T-cell (primary cell): ENCODE measurements around the gene EFHB. TPM values are rescaled to one million over a fixed set of nuclear protein-coding genes. Genes with fewer than 3 reads are reported as not detected.
"Not testable (repeated sequence)": the region's sequence is repeated elsewhere in the genome, so short reads cannot be mapped to it uniquely, and the experiment has no call there.

Experiments
- ATAC-seq, 4 experiments: fragments of 200-7000 bp in 3 of 4; fragments of 150-1000 bp in 1 of 4; cut with Tn5 transposase; replicated peaks in 1 of 4; 1 replicate in 3 of 4; 2 replicates in 1 of 4; pipeline ENCODE4 v1.10.0; 2021; ENCODE audit warnings: moderate library complexity in 3 of 4, mild to moderate bottlenecking in 2 of 4, moderate number of reproducible peaks in 1 of 4
- CTCF ChIA-PET, 2 donors: fragments of 300-600 bp; sonication (Branson Sonifier 250); formaldehyde crosslinking; loops; one replicate each; lab custom pipeline; 2022; ENCODE audit warnings: antibody characterized with exemption in 2 of 2; lab: Charles Lee
- POLR2A ChIA-PET, 2 donors: fragments of 300-600 bp; sonication (Branson Sonifier 250); formaldehyde crosslinking; loops; one replicate each; lab custom pipeline; 2022; ENCODE audit warnings: antibody characterized with exemption in 2 of 2; lab: Charles Lee
- DNase-seq, 35 experiments: peaks; one replicate each; pipeline versions ENCODE4 v3.0.0 to v3.0.0-alpha.2; 2013 to 2023
- H3K27ac ChIP-seq: one replicate; pipeline ENCODE4 v1.5.1; 2013; ENCODE audit warnings: low read length
- H3K27me3 ChIP-seq, 2 experiments: replicated peaks in 1 of 2; 1 replicate in 1 of 2; 2 replicates in 1 of 2; pipeline versions ENCODE4 v1.6.1 to v1.7.0; 2013; ENCODE audit warnings: low read length in 1 of 2, mixed read lengths in 1 of 2; ENCODE audit not compliant: control insufficient read depth in 2 of 2, insufficient read depth in 2 of 2; ENCODE audit errors: extremely low read depth in 1 of 2
- H3K36me3 ChIP-seq, 2 donors: 1 replicate in 1 of 2; 2 replicates in 1 of 2; pipeline versions ENCODE4 v1.6.1 to v1.7.0; 2013; ENCODE audit warnings: low read length in 1 of 2; ENCODE audit not compliant: control insufficient read depth in 2 of 2, insufficient read depth in 1 of 2; ENCODE audit errors: extremely low read depth in 1 of 2
- H3K4me1 ChIP-seq, 2 experiments: 1 replicate in 1 of 2; 2 replicates in 1 of 2; pipeline versions ENCODE4 v1.6.1 to v1.7.0; 2013; ENCODE audit warnings: low read length in 2 of 2, mixed read lengths in 1 of 2; ENCODE audit not compliant: insufficient read depth in 2 of 2, control insufficient read depth in 1 of 2; ENCODE audit errors: extremely low read depth in 1 of 2
- H3K4me3 ChIP-seq, 2 donors: 1 replicate in 1 of 2; 2 replicates in 1 of 2; pipeline versions ENCODE4 v1.5.1 to v1.7.0; 2013; ENCODE audit warnings: mild to moderate bottlenecking in 2 of 2, low read length in 1 of 2, moderate library complexity in 1 of 2; ENCODE audit not compliant: control insufficient read depth in 1 of 2; ENCODE audit errors: extremely low read depth in 1 of 2
- H3K9me3 ChIP-seq: 2 replicates; pipeline ENCODE4 v1.7.0; 2013
- H3K27ac Mint-ChIP-seq, 2 donors: one replicate each; pipeline ENCODE4 v1.8.0; 2020 to 2021; ENCODE audit warnings: mild to moderate bottlenecking in 2 of 2, mixed read lengths in 2 of 2
- H3K27me3 Mint-ChIP-seq, 2 donors: one replicate each; pipeline ENCODE4 v1.8.0; 2021 to 2022; ENCODE audit warnings: mixed read lengths in 2 of 2
- H3K36me3 Mint-ChIP-seq: one replicate; pipeline ENCODE4 v1.8.0; 2021; ENCODE audit warnings: mixed read lengths
- H3K4me1 Mint-ChIP-seq, 3 donors: one replicate each; pipeline ENCODE4 v1.8.0; 2020 to 2022; ENCODE audit warnings: mixed read lengths in 3 of 3, mild to moderate bottlenecking in 1 of 3
- H3K4me3 Mint-ChIP-seq, 3 donors: one replicate each; pipeline ENCODE4 v1.8.0; 2020 to 2022; ENCODE audit warnings: mild to moderate bottlenecking in 3 of 3, mixed read lengths in 3 of 3, moderate library complexity in 3 of 3
- H3K9me3 Mint-ChIP-seq, 3 donors: one replicate each; pipeline ENCODE4 v1.8.0; 2020 to 2022; ENCODE audit warnings: mixed read lengths in 3 of 3
- WGBS: methylation state at CpG from one replicate; pipeline ENCODE4 v1.1.5; 2013; ENCODE audit warnings: missing lambda C conversion rate; ENCODE audit not compliant: insufficient coverage; 5-methylcytosine and 5-hydroxymethylcytosine counted together
- total RNA-seq, 35 experiments: library from RNA in 6 of 35; stranded (reverse) in 6 of 35; fragments of 120-200 nt in 1 of 35; gene quantifications; one replicate each; pipeline versions ENCODE4 v1.2.1 to v1.2.4 and lab custom pipeline; 2013 to 2026

Gene EFHB
- total RNA-seq, 5 donors from 2014 or later (not counting 1 experiment from before 2014, with no cell fraction given): 0.95 to 1.8 (median 1.2) TPM; not detected in 1

DNA sequence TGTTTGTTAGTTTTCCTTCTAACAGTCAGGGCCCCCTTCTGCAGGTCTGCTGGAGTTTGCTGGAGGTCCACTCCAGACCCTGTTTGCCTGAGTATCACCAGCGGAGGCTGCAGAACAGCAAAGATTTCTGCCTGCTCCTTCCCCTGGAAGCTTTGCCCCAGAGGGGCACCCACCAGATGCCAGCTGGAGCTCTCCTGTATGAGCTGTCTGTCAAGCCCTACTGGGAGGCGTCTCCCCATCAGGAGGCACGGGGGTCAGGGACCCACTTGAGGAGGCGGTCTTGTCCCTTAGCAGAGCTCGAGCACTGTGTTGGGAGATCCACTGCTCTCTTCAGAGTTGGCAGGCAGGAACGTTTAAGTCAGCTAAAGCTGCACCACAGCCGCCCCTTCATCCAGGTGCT is 87.4 kb downstream of the EFHB start:
- ATAC-seq, DNase-seq, H3K4me1 Mint-ChIP-seq, H3K4me1 ChIP-seq, H3K27ac ChIP-seq, H3K36me3 ChIP-seq, H3K4me3 ChIP-seq, H3K27ac Mint-ChIP-seq, CTCF ChIA-PET, H3K9me3 ChIP-seq, H3K27me3 ChIP-seq, POLR2A ChIA-PET, H3K4me3 Mint-ChIP-seq, H3K36me3 Mint-ChIP-seq: not testable (repeated sequence)
- Mint-ChIP-seq H3K27me3 (peaks cover 16 to 27% of the 10 kb centered on the region in 2 donors), H3K9me3 (peaks cover 16 to 26% (median 20%) of the 10 kb centered on the region in 3 donors)
- 82% methylated on average over 6 of the region's 7 CpGs for WGBS

Other genes starting within 250 kb of the EFHB start
- 10 to 100 TPM; 41.3 to 91.0 (median 54.7) TPM for gene RAB5A, start 12.9 kb upstream of the EFHB start, total RNA-seq
- gene PP2D1, start 78.0 kb upstream of the EFHB start, total RNA-seq: not detected
- 10 to 100 TPM; 49.5 to 98.8 (median 80.8) TPM for gene KAT2B, start 106.2 kb upstream of the EFHB start, total RNA-seq